Tibial nerve (tissue), 4 donors: ENCODE data around the gene CLCN1.

Experiments used
- CTCF ChIP-seq, 5 experiments: fragments of 200-600 bp in 3 of 5; fragments of 450-650 bp in 2 of 5; sonication (generic) in 3 of 5; IDR thresholded peaks; one replicate each; pipeline ENCODE4 v1.5.1; 2016 to 2019; ENCODE audit warnings: antibody characterized with exemption in 5 of 5, mild to moderate bottlenecking in 3 of 5, moderate library complexity in 2 of 5
- EP300 ChIP-seq, 2 donors: sonication (generic); formaldehyde crosslinking; IDR thresholded peaks; one replicate each; pipeline ENCODE4 v1.6.1; 2017; ENCODE audit warnings: antibody characterized with exemption in 2 of 2, mild to moderate bottlenecking in 1 of 2
- POLR2A ChIP-seq, 2 donors: fragments of 450-650 bp; IDR thresholded peaks; one replicate each; pipeline ENCODE4 v1.6.1; 2017; ENCODE audit warnings: antibody characterized with exemption in 2 of 2, mild to moderate bottlenecking in 2 of 2, moderate library complexity in 2 of 2

- TF ChIP-seq CTCF (IDR thresholded peaks at IDR 0.05) (no peak), POLR2A (IDR thresholded peaks at IDR 0.05) (no peak), EP300 (IDR thresholded peaks at IDR 0.05) (no peak)
Observed at GRCh38 chr7:143387156-143387975, 71.5 kb downstream of the CLCN1 start.
